Amniotic stem cell (primary cell): ENCODE measurements around the gene ZC3HAV1.
A peak's percentile ranks its signal among the peaks of the same experiment; 100 is the strongest.
"Not testable (repeated sequence)": the region's sequence is repeated elsewhere in the genome, so short reads cannot be mapped to it uniquely, and the experiment has no call there.

ENCODE experiments used
- DNase-seq: peaks from one replicate; lab custom pipeline; 2025; lab: John Stamatoyannopoulos, UW

Gene ZC3HAV1

GRCh38 chr7:139084709-139085108, 24.8 kb downstream of the ZC3HAV1 start:
- DNase-seq: no peak

- DNase-seq: no peak
Measured at GRCh38 chr7:139081584-139081983, 27.9 kb downstream of the ZC3HAV1 start.

GRCh38 chr7:139080905-139081304, 28.6 kb downstream of the ZC3HAV1 start:
- DNase-seq: no peak

- no peak for DNase-seq
Measured at GRCh38 chr7:139079861-139080260, 29.7 kb downstream of the ZC3HAV1 start.

- DNase-seq: no peak
Measured at GRCh38 chr7:139078911-139079310, 30.6 kb downstream of the ZC3HAV1 start.

- no peak for DNase-seq
Measured at GRCh38 chr7:139078399-139078798, 31.1 kb downstream of the ZC3HAV1 start.

- DNase-seq: not testable (repeated sequence)
Measured at GRCh38 chr7:139077706-139078105, 31.8 kb downstream of the ZC3HAV1 start.

GRCh38 chr7:139075871-139076686, 33.4 kb downstream of the ZC3HAV1 start:
- no peak for DNase-seq

- peak; percentile 70 for DNase-seq
Measured at GRCh38 chr7:139075031-139075652, 34.4 kb downstream of the ZC3HAV1 start.

- no peak for DNase-seq
Measured at GRCh38 chr7:139072796-139073195, 36.7 kb downstream of the ZC3HAV1 start.

- DNase-seq: no peak
Measured at GRCh38 chr7:139071680-139072079, 37.8 kb downstream of the ZC3HAV1 start.

- no peak for DNase-seq
Measured at GRCh38 chr7:139068544-139069399, 40.7 kb downstream of the ZC3HAV1 start.

GRCh38 chr7:139066315-139066714, 43.2 kb downstream of the ZC3HAV1 start:
- no peak for DNase-seq

GRCh38 chr7:139065323-139065722, 44.2 kb downstream of the ZC3HAV1 start:
- no peak for DNase-seq

GRCh38 chr7:139061416-139061815, 48.1 kb downstream of the ZC3HAV1 start:
- no peak for DNase-seq

- no peak for DNase-seq
Measured at GRCh38 chr7:139060695-139061237, 48.8 kb downstream of the ZC3HAV1 start.

GRCh38 chr7:139059905-139060304, 49.6 kb downstream of the ZC3HAV1 start:
- no peak for DNase-seq

GRCh38 chr7:139058943-139059342, 50.6 kb downstream of the ZC3HAV1 start:
- no peak for DNase-seq

GRCh38 chr7:139055674-139056073, 53.8 kb downstream of the ZC3HAV1 start:
- no peak for DNase-seq

- DNase-seq: not testable (repeated sequence)
Measured at GRCh38 chr7:139054656-139055055, 54.9 kb downstream of the ZC3HAV1 start.

- no peak for DNase-seq
Measured at GRCh38 chr7:139054101-139054500, 55.4 kb downstream of the ZC3HAV1 start.

- DNase-seq: no peak
Measured at GRCh38 chr7:139051655-139052054, 57.9 kb downstream of the ZC3HAV1 start.
